ENCODE results near the gene CRYL1. TPM values are rescaled to one million over a fixed set of nuclear protein-coding genes. Genes with fewer than 3 reads are reported as not detected.

Gene CRYL1, protein sequence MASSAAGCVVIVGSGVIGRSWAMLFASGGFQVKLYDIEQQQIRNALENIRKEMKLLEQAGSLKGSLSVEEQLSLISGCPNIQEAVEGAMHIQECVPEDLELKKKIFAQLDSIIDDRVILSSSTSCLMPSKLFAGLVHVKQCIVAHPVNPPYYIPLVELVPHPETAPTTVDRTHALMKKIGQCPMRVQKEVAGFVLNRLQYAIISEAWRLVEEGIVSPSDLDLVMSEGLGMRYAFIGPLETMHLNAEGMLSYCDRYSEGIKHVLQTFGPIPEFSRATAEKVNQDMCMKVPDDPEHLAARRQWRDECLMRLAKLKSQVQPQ
- total RNA-seq: 62.9 TPM

DNA sequence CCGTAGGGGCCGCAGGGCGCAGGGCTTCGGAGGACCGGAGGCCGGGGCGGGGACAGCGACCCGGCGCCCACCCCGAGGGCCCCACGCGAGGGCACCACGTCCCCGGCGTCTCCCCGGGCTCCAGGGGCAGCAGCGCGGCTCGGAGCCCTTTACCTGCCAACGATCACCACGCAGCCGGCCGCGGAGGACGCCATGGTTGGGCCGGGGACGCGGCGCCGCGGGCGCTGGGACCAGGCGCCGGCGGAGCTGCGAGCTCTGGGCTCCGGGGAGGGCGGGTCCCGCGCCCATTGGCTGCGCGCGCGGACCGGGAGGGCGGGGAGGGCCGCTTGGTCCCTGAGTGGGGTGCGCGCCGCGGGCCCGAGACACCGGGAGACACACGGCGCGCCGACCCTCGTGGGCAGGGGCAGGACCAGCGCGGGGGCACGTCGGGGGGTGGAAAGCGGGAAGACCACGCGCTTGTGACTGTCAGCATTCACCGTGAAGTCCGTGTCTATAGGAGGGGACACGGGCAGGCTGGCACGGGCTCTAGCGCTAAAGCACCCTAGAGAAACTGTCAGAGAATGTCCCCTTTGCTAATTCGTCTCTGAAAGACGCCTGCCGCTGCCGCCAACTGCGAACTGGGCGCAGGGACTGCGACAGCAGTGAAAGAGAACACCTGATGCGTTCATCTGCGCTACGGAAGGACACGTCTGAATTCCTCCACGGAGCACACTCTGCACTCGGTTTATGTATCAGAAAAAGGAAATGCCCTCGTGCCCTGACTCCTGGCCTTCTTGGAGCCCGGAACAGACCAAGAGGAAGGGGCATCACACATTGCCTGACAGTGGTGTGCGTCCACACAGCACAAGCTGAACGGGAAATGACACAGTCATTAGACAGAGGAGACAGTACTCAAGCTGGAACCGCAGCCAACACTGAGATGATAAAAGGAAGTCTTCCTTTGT is at the start of gene CRYL1:
TSS of gene CRYL1 (minus strand) at position 257 of the 944 bp plus-strand sequence. CDS start at position 194, 63 bp downstream.
- peak; percentile 77 for DNase-seq (ENCODE audit: low spot score)

DNA sequence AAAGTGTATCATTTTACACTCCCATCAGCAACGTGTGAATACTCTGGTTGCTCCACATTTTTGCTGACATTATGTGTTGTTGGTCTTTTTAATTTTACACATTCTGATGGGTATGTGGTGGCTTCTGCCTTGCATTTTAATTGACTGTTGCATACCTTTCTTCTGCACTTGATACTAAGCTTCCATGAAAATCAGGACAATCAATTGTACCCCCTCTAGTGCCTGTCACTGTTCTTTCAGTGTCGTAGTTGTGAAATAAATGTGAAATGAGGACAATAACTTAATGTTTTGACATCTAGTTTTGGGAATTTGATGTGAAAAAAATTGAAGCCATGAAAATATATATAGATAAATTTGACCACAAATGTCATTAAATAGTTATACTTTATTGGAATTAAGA is 48.0 kb upstream of the CRYL1 start:
- no peak for DNase-seq (ENCODE audit: low spot score)

DNA sequence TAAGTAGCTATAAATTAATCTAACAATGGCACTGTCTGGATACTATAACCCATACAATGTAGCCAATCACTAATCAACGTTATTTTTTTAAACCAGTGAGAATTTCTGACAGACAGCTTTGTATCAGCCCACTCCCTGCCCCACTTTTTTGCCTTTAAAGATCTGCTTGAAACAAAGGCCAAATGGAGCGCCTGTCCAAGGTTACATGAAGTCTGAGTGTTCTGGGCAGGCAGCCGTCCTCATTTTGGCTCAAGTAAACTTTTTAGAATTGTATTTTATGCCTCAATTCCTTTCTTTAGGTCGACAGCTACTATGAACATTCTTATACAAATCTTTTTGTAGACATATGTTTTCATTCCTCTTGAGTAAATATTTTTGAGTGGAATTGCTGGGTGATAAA is 47.5 kb upstream of the CRYL1 start:
- DNase-seq (ENCODE audit: low spot score): no peak

DNA sequence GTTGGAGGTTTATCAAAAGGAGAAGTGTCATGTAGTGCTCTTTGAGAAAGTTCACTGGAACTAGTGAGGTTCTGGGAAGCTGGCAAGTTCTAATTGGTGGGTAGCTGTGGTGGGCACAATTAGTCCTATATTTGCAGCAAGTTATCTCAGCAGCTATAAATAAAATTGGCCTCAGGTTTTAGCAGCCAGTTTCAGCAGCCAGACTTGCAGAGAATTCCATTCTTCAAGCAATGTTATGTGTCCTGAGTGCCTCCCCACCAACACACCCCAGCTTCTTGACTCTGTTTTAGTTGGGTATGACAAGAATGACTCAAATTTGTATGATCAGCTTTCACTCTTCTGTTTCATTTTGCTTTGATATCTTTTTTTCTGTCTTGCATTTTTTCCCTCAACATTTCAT is 46.0 kb upstream of the CRYL1 start:
- DNase-seq (ENCODE audit: low spot score): no peak

DNA sequence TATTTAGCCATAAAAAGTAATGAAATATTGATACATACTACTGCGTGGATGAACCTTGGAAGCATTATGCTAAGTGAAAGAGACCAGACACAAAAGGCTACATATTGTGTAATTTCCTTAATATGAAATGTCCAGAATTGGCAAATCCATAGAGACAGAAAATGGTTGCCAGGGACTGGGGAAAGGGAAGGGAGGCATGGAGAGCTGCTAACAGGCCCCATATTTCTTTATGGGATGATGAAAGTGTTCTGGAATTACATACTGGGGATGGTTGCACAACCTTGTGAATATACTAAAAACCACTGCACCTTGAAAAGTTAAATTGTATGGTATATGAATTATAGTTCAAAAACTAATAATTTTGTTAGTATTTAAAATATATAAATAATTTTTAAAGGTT is 44.9 kb upstream of the CRYL1 start:
- no peak for DNase-seq (ENCODE audit: low spot score)

DNA sequence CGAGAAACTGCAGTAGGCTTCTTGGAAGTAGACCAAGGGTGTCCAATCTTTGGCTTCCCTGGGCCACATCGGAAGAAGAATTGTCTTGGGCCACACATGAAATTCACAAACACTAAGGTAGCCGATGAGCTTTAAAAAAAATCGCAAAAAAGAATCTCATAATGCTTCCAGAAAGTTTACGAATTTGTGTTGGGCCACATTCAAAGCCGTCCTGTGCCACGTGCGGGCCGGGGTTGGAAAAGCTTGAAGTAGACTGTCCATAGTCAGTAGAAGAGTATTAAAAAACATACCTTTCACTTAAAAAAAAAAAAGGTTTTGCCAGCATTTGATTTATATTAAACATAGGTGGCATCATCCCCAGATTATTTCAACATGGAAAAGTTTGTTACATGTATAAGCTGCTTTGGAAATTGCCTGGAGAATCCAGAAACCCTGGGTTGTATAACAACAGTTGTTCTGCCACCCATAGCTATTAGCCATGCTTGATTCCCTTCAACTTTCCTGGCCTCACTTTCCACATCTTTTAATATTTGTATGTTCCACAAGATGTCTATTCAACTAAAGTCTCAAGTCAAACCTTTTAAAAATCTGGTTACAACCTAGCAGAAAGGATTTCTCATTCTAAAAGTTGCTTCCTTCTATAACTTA is 42.3 kb upstream of the CRYL1 start:
- DNase-seq (ENCODE audit: low spot score): no peak

DNA sequence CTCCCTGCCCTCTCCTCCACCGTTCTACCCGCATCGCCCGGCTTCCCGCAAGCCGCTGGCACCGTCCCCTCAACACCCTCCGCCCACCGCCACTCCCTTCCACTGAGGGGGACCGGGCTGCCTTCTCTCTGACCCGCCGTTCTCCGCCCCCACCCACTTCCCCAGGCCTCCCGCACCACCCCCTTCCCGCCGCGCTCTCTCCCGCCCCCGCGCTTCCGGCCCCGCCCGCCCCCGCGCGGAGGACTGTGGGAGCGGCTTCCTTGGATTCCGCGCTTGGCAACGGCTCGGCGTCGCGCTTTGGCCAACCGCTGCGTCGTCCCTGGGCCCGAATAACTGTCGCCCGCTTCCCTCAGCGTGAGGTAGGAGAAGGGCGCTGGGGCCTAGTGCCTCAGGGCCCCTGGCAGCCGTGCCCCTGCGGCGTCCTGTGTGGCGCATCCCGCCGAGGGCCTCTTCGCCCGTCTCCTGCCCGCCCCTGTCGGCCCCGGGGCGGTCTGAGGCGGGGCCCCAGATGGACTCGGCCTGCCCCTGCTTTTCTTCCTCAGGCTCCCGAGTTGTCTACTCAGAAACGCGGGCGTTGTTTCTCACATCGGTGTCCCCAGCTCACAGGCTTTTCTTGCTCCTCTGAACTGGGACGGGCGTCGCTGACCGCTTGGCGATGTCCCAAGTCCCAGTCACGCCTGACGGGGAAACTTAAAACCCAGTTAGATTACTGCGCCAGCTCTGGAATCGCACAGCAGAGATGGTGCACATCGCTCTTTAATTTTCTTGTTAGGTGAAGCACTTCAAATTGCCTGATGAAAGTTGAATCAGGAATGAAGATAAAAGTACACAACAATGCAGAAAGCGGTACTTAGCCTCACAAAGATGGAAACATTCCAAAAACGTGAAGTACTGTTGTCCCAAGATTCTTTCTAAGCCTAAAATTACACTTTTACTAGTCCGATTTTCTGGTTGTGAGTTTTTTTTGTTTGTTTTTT is 41.5 kb upstream of the CRYL1 start, which contains the start of gene IFT88:
TSS of gene IFT88 (plus strand) at position 260 of the 977 bp plus-strand sequence. CDS start 7,229 bp downstream, outside the sequence.
- peak; percentile 86 for DNase-seq (ENCODE audit: low spot score)

DNA sequence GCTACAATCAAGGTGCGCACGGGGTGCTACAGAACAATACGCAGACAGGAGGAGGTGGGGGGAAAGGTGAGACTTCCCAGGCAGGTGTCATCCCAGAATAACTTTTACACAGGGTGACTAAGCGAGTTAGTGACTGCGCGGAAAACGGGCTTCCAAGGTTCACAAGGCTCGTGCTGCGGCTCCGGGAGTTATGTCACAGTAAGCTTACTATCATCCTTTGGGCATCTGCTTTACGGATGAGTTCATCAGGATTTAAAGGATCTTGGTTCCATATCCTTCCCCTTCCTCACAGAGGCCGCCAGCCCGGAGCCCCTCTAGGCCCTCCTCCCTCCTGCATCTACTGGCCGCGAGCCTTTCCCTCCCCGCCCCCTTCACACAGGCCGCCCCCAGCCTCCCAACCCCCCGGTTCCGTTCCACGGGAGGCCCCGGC is 40.8 kb upstream of the CRYL1 start:
- no peak for DNase-seq (ENCODE audit: low spot score)

DNA sequence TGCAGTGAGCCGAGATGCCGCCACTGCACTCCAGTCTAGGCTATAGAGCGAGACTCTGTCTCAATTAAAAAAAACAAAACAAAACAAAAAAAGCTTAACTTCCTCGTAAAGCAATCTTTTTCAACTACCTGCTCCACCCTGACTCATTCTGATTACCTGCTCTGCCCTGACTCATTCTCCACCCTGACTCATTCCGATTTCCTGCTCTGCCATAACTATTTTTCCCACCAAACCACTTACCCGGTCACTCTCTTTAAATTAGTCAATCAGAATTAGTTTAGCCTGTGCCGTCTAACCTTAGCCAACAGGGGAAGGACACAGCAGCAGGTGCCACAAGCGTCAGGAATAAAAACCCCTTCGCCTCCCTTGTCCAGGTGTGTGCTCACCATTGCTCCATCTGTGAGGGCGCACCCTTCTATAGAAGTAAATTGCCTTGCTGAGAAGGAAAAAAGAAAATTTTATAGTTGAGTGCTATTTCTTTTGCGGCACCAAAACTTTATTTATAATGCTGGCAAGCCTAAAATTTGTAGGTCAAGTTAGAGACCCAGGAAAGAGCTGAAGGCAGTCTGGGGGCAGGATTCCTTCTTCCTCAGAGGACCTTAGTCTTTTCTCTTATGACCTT is 39.6 kb upstream of the CRYL1 start:
- no peak for DNase-seq (ENCODE audit: low spot score)

DNA sequence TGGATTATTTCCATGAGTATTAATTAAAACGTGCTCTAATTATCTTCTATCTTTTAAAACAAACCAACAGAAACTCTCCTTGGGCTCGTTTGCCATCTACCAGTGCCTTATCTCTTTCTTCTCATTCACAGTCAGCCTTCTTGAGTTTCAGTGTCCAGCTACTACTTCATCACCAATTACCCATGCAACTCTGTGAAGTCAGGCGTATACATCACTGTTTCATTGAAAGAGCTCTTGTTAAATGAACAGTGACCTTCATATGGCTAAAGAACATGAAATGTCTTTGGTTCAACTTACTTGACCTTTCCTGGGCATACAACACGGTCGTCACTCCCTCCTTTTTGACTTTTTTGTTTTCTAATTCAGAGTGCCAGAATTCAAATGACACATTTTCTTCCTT is 36.1 kb upstream of the CRYL1 start:
- no peak for DNase-seq (ENCODE audit: low spot score)

DNA sequence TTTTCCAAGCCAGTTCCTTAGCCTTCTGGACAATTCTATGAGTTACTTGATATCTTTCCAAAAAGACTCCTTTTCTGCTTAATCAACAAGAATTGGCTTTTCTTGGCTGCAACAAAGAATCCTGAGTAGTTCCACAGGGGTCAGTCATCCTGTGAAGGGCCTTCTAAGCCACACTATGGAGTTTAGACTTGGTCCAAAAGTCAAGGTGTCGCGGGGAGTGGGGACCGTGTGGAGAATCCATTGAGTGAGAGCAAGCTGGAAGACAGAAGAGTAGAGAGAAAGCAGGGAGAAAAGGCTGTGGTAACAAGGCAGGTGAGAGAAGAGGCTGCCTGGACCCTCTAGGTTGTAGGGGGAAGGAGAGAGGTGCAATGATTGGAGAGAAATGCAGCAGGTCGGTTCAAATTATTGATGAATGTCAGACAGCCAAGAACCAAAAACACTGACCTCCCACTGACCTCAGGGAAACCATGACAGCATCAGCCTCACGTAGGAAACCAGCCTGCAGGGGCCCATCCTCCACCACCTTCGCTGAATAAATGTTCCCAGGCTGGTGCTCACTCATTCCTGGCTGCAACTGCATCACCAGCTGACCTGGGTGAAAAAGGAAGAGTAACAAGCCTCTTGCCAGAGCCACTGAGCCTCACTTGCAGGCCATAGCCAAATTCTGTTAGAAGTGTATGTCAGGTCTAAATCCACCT is 34.2 kb upstream of the CRYL1 start:
- DNase-seq (ENCODE audit: low spot score): no peak

DNA sequence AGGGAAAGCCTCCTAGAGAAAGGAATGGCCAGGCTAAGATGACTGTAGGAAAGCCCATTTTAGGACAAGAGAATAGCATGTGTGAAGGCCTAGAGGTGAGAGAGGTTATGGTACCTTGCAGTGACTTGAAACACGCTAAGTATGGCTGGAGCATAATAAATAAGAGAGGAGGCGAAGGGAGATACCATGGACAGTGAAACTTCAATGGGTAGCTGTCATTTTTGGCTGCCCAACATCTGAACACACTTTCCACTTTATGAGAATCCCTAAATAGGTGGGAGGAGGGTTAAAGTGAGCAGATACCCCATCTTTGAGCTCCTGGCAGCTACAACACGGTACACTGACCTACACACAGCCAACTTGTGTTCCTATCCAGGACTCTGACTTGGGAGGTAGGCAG is 33.3 kb upstream of the CRYL1 start:
- no peak for DNase-seq (ENCODE audit: low spot score)

DNA sequence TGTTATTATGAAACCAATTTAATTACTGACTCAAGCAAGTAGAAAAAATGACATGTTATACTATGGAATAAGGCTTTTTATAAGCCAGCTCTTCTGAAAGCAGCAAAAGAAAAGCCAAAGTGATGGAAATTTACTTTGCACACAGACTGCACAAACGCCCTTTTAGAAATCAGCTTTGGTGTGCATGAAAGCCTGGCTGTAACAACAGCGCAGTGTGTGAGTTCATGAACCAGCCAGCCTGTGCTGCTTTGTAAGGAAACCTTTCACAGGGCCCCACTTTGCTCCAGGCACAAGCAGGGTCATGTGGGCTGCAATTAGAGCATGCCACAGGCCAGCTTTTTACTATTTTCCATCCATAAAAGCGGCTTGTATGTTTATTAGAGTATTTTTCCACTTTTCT is 27.7 kb upstream of the CRYL1 start:
- DNase-seq (ENCODE audit: low spot score): no peak

DNA sequence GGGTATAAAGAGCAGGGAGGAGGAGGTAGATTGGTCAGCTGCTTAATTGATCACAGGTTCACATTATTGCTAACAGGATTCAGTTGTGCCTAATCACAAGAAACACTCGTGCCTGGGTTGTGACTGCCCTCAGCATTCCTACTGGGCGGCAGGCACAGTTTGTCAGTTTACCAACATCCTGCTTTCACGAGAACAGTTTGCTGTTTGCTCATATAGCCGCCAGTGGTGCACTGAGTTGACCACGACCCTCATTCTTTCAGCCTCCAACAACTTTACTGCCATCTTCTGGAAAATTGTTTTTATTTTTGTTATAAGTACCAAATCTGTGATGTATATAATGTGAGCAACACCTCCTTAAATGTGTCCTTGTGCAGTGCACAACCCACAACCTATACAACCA is 25.1 kb upstream of the CRYL1 start:
- DNase-seq (ENCODE audit: low spot score): no peak

DNA sequence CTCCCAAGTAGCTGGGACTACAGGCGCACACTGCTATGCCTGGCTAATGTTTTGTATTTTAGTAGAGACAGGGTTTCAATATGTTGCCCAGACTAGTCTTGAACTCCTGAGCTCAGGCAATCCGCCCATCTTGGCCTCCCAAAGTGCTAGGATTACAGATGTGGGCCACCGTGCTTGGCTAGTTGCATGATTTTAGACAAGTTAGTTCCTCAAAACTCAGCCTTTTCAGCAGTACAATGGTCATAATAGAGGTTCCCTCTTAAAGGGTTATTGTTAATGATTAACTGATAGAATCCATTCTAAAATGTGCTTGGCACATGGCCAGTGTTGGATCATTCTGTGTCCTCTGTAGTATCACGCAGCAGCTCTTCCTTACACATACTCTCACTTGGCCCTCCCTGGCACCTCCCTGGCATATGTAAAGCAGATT is 21.8 kb upstream of the CRYL1 start:
- DNase-seq (ENCODE audit: low spot score): peak; percentile 61

DNA sequence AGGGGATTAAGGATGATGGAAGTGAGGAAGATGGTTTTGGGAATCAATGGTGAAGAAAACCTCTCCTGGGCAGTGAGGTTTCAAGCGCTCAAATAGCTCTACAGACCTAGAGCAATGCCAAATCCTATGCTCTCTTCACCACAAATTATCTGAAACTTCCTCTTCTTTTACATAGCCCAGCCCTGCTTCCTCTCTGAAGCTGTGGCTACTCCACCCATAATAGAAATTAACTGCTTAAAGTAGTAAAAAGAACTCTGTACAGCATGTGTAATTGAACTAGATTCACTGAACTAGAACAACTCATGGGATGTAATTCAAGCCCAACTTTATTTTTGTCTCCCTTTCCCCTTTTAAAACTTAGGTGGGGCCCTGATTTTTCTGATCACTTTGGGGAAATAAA is 20.9 kb upstream of the CRYL1 start:
- no peak for DNase-seq (ENCODE audit: low spot score)

DNA sequence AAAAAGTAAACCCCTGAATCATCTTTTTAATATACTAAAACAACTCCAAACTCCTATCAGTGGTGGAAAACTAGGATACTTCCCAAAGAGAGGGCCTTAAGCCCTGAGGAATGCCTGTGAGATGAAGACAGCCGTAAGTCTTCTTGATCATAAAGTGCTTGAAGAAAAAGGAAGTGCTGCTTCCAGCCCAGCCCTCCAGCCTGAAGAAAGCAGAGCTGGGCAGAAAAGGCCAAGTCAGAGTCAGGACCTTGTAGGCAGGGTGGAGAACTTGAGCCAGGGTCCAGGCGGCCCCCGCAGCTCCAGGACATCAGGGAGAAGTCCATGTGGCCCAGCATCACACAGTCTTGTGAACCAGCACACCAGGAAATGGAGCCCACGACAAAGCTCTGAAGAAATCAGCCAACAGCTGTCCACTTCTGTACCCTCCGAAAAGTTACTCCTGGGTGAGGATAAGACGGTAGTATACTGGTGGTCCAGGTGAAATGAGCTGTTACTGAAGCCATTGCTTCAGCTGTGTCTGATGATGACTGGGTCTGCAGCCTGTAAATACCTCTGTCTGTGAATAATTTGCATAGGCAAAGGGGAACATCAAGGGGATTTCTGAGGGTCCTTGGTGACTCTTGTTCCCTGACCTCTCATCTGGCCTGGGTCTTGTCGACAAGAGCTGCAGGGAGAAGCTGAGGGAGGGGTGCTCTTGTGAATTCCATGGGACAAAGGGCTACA is 18.7 kb upstream of the CRYL1 start:
- DNase-seq (ENCODE audit: low spot score): no peak

DNA sequence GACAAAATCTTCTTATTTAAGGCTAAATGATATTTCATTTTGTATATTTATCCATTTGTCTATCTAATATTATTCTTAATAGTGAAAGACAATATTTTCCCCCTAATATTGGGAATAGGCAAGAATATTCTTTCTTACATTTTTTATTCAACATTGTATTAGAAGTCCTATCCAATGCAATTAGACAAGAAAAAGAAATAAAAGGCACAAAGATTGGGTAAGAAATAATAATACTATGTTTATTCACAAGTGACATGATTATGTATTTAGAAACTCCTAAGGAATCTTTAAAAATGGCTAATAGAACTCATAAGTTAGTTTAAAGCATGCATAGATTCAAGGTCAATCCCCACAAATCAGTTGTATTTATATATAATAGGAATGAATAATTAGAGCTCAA is 11.3 kb upstream of the CRYL1 start:
- DNase-seq (ENCODE audit: low spot score): no peak

DNA sequence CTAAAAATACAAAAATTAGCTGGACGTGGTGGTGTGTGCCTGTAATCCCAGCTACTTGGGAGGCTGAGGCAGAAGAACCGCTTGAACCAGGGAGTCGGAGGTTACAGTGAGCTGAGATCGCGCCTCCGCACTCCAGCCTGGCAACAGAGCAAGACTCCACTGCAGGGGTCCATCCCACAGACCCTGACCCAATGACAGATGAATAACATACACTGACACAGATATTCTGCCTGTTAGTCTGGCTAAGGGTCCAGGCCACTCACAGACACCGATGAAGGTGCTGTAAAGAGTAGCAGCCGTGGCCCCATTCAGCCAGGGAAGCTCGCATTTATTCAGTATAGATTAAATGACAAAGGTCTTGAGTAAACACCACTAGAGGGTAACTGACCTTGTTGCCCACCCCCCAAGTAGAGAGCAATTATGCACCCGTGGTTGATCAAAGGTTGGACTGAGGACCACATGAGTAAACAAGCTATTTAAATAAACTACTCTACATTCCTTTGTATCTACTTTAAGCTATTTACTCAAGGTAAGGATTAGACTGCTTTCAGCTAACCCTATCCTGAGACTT is 8.5 kb upstream of the CRYL1 start:
- DNase-seq (ENCODE audit: low spot score): no peak

All from mucosa of gallbladder (tissue), 1 donor.